ENCODE results near the gene RBFOX2. TPM values are rescaled to one million over a fixed set of nuclear protein-coding genes. Genes with fewer than 3 reads are reported as not detected.
A peak's percentile ranks its signal among the peaks of the same experiment; 100 is the strongest.

The RBFOX2 gene
- total and polyA plus RNA-seq, 2 of the 13 experiments (the other 11 are each of a cell fraction or from before 2014, with no cell fraction given) = 37.3 to 40.4 TPM

- TF ChIP-seq AKNA (CRISPR knock-in tag; IDR thresholded peaks at IDR 0.05; ENCODE audit: borderline replicate concordance) = no peak
- no peak for TF ChIP-seq ARNT2 (CRISPR knock-in tag; IDR thresholded peaks at IDR 0.05; ENCODE audit: low read depth)
- no peak for TF ChIP-seq ZSCAN9 (CRISPR knock-in tag; IDR thresholded peaks at IDR 0.05; ENCODE audit: borderline replicate concordance)
- TF ChIP-seq PAWR (CRISPR knock-in tag; IDR thresholded peaks at IDR 0.05; ENCODE audit: borderline replicate concordance) = no peak
- no peak for TF ChIP-seq TRIM22 (IDR thresholded peaks at IDR 0.05)
- TF ChIP-seq THAP7 (CRISPR knock-in tag; IDR thresholded peaks at IDR 0.05) = no peak
- no peak for TF ChIP-seq ZNF44 (CRISPR knock-in tag; IDR thresholded peaks at IDR 0.05)
- TF ChIP-seq KDM6A (CRISPR knock-in tag; IDR thresholded peaks at IDR 0.05; ENCODE audit: low read depth) = peak; percentile 84
- TF ChIP-seq RAD21 (CRISPR knock-in tag; IDR thresholded peaks at IDR 0.05) = no peak
- no peak for TF ChIP-seq ZNF577 (CRISPR knock-in tag; IDR thresholded peaks at IDR 0.05; ENCODE audit: borderline replicate concordance, low read depth)
- TF ChIP-seq EP300 (IDR thresholded peaks at IDR 0.05; ENCODE audit: low read depth in 2 of 2, low read length in 2 of 2) = peak in 1 of 2 experiments; percentile 85; a peak in 3 of 4 replicates
- TF ChIP-seq EP300 (CRISPR knock-in tag; IDR thresholded peaks at IDR 0.05; ENCODE audit: borderline replicate concordance) = no peak
- no peak for TF ChIP-seq ZNF883 (CRISPR knock-in tag; IDR thresholded peaks at IDR 0.05; ENCODE audit: not compliant biosample characterization)
- no peak for TF ChIP-seq GTF2F1 (IDR thresholded peaks at IDR 0.05; ENCODE audit: low read length)
- TF ChIP-seq ZNF619 (CRISPR knock-in tag; IDR thresholded peaks at IDR 0.05) = no peak
- TF ChIP-seq FOXA3 (CRISPR knock-in tag; IDR thresholded peaks at IDR 0.05) = peak; percentile 93
- no peak for TF ChIP-seq SP2 (CRISPR knock-in tag; IDR thresholded peaks at IDR 0.05)
Measured at GRCh38 chr22:35824256-35824655, 204.4 kb downstream of the RBFOX2 start (continued).
